ENCODE measurements around the gene FAXDC2.

The FAXDC2 gene

GRCh38 chr5:154850255-154851062 lies at the start of gene FAXDC2:
FAXDC2 (minus strand) TSS chr5:154850603; CDS start chr5:154838178, 12,425 bp downstream.
- peak; percentile 59 for DNase-seq

DNA sequence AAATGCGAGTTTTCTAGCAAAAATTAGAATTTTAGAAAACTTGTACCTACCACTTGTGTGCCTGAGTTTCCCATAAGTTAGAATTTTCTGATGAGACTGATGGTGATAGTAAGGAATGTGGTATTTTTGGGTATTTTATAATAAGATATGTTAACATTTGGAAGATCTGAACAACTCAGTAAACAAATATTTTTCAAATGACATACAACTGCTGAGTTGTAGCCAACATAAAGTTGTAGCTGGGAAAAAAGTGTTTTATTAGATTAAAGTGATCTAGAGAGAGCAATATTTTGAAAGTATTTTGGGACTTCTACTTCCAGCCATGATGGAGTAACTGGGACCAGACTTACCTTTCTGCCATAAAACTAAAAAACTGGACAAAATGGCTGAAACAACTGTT lies 49.7 kb upstream of the FAXDC2 start:
- no peak for DNase-seq

- DNase-seq = no peak
These were observed 48.9 kb upstream of the FAXDC2 start for GRCh38 chr5:154899151-154899816.

DNA sequence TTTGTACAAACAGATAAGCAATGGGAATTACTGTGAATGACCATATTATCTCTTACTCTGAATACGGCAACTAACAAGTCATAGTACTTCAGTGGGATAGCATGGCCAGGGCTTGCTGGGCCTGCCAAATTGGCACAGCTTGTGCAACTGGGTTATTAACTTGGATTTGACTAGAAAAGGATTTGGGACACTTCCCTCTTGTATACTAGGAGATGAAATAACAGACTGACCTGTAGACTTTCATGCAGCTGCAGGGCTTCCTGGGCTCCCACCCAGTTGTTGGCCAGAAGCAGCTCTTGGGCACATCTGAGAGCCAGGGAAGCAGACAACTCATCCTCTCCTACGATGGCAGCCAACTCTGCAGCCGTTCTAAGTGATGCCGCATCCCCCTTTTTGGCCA lies 47.8 kb upstream of the FAXDC2 start:
- DNase-seq = no peak

GRCh38 chr5:154896562-154897165 lies 46.3 kb upstream of the FAXDC2 start:
- DNase-seq = no peak

DNA sequence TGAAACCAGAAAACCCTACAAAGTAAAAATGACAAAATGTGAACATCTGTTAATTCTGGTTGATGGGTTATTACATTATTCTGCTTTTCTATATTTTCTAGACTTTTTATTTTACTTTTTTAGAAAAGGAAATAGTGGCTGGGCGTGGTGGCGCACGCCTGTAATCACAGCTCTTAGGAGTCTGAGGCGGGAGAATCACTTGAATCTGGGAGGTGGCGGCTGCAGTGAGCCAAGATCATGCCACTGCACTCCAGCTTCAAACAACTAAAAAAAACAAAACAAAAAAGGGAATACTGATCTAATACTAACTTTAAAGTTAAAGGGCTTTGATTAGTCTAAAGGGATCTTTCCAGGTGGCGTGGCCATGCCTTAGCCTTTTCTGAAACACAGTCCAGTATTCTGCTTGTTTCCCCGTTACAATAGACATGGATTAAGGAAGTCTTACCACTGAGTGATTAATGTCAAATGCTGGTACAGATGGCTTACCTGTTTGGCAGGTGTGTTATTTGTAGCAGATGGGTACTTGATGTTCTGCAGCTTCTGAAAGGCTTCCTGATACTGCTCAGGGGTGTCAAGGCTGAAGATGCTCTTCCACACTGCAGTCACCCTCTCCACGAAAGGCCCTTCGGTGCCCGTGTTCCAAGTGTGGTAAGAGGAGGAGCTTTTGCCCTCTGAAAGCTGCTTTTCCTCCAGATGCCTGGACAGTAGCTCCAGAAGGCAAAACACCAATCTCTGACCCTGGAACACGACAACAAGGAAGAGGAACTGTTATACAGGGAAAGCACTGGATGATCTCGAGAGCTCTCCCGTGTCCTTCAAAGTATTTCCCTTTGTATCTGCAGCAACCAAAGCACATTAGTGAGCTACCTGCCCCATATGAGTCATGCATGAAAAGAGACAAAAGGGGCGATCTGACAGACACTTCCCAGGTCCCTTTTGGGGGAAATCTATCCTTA lies 45.5 kb upstream of the FAXDC2 start:
- no peak for DNase-seq

- no peak for DNase-seq
These were observed 43.0 kb upstream of the FAXDC2 start for GRCh38 chr5:154893381-154893780.

DNA sequence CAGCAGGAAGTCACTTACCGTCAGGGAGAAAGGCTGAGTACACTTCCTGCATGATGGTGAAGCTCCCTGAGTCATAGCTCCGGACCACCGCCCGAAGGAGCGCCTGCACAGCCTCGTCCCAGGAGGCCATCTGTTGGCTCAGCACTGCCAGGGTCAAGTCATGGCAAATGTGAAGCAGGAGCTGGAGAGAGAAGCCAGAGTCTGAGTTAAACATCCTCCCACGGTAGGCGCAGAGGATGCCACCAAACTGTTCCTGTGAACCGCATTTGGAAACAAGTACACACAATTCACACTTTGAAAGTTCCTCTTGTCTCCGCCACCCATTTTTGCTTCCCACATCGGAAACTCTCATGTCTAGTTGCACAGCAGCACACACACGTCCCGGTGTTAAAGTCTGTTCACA lies 42.0 kb upstream of the FAXDC2 start:
- DNase-seq = no peak

DNA sequence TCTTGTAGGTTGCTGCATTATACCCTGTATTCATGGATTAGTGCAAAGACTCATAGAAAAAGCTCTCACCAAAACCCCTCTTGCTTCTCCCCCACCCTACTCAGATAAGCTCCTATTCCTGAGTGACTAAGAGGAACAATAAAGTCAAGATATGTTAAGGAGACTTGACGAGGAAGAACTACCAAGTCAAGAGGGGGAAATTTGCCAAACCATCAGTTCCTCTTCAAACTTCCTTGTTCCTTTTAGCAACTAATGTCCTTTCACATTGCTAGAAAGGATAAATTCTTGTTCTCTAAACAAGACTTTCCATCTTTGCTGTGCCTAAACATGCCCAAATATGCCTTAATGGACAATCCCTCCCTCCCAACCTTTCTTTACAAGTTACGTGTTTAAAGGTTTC lies 35.0 kb upstream of the FAXDC2 start:
- DNase-seq = no peak

GRCh38 chr5:154884424-154884823 lies 34.0 kb upstream of the FAXDC2 start:
- DNase-seq = no peak

- DNase-seq = no peak
These were observed 31.6 kb upstream of the FAXDC2 start for GRCh38 chr5:154881986-154882385.

DNA sequence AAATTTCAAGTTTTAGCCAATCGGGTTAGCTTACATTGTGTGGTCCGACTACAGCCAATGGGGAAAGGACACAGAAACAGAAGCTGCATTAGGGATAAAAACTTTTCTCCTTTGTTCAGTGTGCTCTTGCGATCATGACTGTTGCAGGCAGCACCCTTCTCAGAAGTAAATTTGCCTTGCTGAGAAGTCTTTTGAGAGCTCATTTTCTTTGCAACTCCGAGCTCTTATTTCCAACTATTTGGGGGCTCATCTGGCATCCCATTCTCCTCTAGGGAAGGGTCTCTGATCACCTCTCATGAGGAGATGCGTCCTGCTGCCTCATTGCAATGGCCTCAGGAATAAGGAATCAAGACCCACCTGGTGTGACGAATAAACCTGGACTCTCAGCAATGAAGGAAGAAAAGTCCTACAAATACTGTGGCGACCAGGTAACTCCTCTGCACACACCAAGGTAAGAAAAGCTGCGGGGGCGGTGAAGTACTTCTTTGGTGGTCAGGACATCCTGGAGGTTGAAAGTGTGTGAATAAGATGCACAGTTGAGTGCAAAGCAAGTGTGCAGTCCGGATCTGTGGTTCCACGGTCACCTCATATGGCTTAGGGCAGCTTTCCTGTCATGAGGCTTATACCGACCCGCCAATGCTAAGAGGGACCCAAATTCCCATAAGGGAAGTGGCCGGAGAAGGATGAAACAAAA lies 28.4 kb upstream of the FAXDC2 start:
- no peak for DNase-seq

DNA sequence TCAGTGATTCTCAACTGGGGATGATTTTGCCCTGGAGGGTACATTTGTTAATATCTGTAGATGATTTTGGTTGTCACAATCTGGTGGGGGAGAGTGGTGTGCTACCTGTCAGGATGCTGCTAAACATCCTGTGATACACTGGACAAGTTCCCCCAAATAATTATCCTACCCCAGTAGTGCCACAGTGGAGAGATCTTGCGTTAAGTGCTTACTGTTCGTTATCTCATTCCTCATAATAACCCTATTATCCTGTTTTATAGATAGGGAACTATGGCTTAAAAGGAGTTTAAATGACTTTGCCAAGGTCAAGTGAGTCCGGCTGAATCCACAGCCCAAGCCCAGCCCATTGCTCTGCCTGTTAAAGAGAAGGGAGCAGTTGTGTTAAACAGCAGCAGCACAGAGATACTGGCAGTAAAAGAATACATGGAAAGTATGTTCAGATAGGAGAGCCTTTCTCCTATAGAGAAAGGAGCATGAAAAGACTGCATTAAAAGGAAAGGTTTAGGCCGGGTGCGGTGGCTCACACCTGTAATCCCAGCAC lies 23.5 kb upstream of the FAXDC2 start:
- no peak for DNase-seq

DNA sequence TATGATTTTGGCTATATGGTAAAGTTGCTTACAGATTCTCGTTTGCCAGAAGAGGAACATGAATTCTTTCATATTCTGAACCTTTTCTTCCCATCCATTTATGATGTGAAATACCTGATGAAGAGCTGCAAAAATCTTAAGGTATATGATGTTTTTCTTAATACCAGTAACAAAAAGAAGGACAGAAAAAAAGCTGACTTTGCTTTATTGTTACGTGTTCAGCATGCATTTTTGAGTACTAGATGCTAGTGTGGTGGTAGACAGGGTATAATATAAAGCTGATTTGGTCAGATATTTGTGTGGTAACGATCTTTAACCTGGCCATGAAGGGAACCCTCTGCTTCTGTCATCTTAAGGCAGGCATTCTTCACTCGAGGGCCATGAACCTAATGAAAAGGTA lies 21.3 kb upstream of the FAXDC2 start:
- DNase-seq = no peak

DNA sequence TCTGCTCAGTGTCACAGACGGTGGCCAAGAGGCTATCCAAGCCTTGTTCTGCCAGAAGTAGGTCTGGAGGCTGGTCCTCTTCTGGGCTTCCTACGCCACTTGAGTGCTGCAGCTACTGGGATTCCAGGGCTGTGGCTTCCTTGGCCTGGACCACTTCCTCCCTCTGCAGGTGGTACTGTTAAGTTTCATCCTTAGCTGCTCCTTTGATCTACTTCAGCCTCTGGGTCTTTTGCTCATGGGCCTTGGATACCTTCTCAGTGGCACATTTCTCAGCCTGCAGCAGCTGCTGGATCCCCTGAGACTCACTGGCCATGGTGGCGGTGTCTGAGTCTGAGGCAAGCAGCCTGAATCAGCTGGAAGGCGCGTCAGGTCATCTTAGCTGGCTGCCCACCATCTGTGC lies 18.3 kb upstream of the FAXDC2 start:
- DNase-seq = no peak

GRCh38 chr5:154866841-154867240 lies 16.4 kb upstream of the FAXDC2 start:
- no peak for DNase-seq

DNA sequence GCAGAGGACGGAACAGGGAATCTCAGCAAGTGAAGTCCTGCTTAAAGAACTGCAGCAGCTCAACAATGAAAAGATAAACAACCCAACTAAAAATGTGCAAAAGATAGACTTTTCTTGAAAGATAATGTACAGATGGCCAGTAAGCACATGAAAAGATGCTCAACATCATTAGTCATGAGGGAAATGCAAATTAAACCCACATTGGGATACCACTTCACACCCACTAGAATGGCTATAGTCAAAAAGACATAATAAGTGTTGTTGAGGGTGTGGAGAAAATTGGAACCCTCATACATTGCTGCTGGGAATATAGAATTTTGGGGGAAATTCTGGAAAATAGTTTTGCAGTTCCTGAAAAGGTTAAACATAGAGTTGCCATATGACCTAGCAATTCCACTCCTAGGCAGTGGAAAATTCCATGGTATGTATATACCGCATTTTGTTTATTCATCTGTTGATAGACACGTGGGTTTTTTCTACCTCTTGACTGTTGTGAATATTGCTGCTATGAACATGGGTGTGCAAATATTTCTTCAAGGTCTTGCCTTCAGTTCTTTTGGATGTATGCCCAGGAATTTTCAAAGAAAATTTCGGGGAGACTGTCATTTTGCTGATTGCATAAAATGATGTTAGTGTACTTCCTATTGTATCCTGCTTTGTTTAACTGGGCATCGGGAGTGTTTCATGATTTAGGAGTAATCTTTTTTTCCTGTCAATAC lies 15.2 kb upstream of the FAXDC2 start:
- DNase-seq = peak; percentile 9

- DNase-seq = no peak
These were observed 13.1 kb upstream of the FAXDC2 start for GRCh38 chr5:154863291-154864080.

GRCh38 chr5:154862766-154863165 lies 12.4 kb upstream of the FAXDC2 start:
- DNase-seq = no peak

GRCh38 chr5:154861946-154862345 lies 11.5 kb upstream of the FAXDC2 start:
- DNase-seq = no peak
